SU-DHL-6 (cell line): ENCODE measurements around the gene SLC27A5.

ENCODE experiments used
- CTCF ChIP-seq: fragments of 200-600 bp; sonication (generic); IDR thresholded peaks from one replicate; pipeline ENCODE4 v1.5.1; 2017; ENCODE audit warnings: antibody characterized with exemption, mild to moderate bottlenecking, low read length, moderate library complexity; ENCODE audit not compliant: insufficient read depth, poor library complexity, severe bottlenecking
- EZH2phosphoT487 ChIP-seq: fragments of 200-600 bp; sonication (generic), shearing (Covaris generic); conservative IDR thresholded peaks from 2 replicates; pipeline ENCODE4 v1.6.1; 2018; ENCODE audit warnings: mild to moderate bottlenecking, antibody characterized with exemption, low read length, moderate library complexity, mixed read lengths

GRCh38 chr19:58547323-58548312, 35.8 kb upstream of the SLC27A5 start:
- TF ChIP-seq CTCF, result no peak
- no peak for TF ChIP-seq EZH2phosphoT487
